Measurements from ENCODE around the gene PTPRN2. TPM values are rescaled to one million over a fixed set of nuclear protein-coding genes. Genes with fewer than 3 reads are reported as not detected.

PTPRN2 gene
- polyA plus RNA-seq, 1 of the 3 experiments (the other 2 are of a cell fraction), result 4.0 TPM

DNA sequence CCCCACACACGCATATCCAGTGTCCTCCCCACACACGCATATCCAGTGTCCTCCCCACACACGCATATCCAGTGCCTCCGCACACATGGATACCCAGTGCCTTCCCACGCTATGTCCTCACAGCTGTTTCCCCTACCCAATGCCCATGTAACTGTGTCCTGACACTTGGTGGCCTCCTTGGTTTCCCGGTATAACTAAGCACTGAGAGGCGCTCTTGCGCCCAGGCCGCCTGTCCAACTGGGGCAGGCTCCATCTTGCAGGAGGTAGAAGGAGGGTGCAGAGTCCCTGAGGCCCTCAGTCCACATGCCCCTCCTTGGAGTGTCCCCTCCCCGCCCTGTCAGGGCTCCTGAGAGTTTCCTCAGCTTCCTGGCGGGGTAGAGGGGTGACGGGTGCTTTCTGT, 715.2 kb downstream of the PTPRN2 start:
- no peak for DNase-seq
- Histone ChIP-seq H3K79me2 (ENCODE audit: insufficient read depth) (no peaks in the 10 kb centered on the region), H2AFZ (ENCODE audit: low read depth) (no peak overlapping the region), H3K9me2 (no peaks in the 10 kb centered on the region), H3K4me1 (ENCODE audit: control insufficient read depth in 1 of 2, insufficient read depth in 2 of 2, low read depth in 1 of 2, low read length in 1 of 2) (peaks cover 0 to 2% of the 10 kb centered on the region in 2 experiments; a peak in 1 of 4 replicates), H3K36me3 (replicated peaks in 1 of 2; ENCODE audit: control insufficient read depth in 1 of 2, insufficient read depth in 2 of 2, low read length in 1 of 2) (no peaks in the 10 kb centered on the region), H3K27ac (ENCODE audit: low read depth in 2 of 2, low read length in 1 of 2) (no peak overlapping the region), H3F3A (replicated peaks; ENCODE audit: insufficient read depth) (no peaks in the 10 kb centered on the region), H3K9me3 (no peaks in the 10 kb centered on the region), H3K4me2 (no peak overlapping the region), H3K4me3 (ENCODE audit: low read depth in 2 of 2, low read length in 1 of 2) (no peak overlapping the region), H3K9ac (no peak overlapping the region), H4K20me1 (ENCODE audit: insufficient read depth) (no peaks in the 10 kb centered on the region), H3K27me3 (ENCODE audit: insufficient read depth) (no peaks in the 10 kb centered on the region)
- ChIA-PET CTCF (interaction anchor here (1.0 kb wide), 2 partner anchors 12 to 440 kb away, joined by 3 to 4 read pairs; no protein-coding TSS in a partner anchor), POLR2A (no interaction called here)
- TF ChIP-seq FOXM1 (IDR thresholded peaks at IDR 0.05; ENCODE audit: low read depth) (no peak), ELF1 (IDR thresholded peaks at IDR 0.05) (no peak), NFIC (IDR thresholded peaks at IDR 0.05; ENCODE audit: borderline replicate concordance) (no peak), JUND (IDR thresholded peaks at IDR 0.05) (no peak), SMC3 (IDR thresholded peaks at IDR 0.05; ENCODE audit: low read depth, low read length) (no peak), FOSL2 (IDR thresholded peaks at IDR 0.05; ENCODE audit: borderline replicate concordance, low read depth) (no peak), RCOR1 (IDR thresholded peaks at IDR 0.05; ENCODE audit: low read length) (no peak), CHD2 (IDR thresholded peaks at IDR 0.05; ENCODE audit: low read length, partially characterized antibody) (no peak), TCF12 (IDR thresholded peaks at IDR 0.05) (no peak), GABPA (IDR thresholded peaks at IDR 0.05; ENCODE audit: low read depth) (no peak)
- TF ChIP-seq, protein P1, sequence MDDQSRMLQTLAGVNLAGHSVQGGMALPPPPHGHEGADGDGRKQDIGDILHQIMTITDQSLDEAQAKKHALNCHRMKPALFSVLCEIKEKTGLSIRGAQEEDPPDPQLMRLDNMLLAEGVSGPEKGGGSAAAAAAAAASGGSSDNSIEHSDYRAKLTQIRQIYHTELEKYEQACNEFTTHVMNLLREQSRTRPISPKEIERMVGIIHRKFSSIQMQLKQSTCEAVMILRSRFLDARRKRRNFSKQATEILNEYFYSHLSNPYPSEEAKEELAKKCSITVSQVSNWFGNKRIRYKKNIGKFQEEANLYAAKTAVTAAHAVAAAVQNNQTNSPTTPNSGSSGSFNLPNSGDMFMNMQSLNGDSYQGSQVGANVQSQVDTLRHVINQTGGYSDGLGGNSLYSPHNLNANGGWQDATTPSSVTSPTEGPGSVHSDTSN (IDR thresholded peaks at IDR 0.05), result no peak
- TF ChIP-seq, protein P2, sequence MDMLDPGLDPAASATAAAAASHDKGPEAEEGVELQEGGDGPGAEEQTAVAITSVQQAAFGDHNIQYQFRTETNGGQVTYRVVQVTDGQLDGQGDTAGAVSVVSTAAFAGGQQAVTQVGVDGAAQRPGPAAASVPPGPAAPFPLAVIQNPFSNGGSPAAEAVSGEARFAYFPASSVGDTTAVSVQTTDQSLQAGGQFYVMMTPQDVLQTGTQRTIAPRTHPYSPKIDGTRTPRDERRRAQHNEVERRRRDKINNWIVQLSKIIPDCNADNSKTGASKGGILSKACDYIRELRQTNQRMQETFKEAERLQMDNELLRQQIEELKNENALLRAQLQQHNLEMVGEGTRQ (IDR thresholded peaks at IDR 0.05; ENCODE audit: borderline replicate concordance, low read depth, low read length), result no peak
- TF ChIP-seq, protein P3, sequence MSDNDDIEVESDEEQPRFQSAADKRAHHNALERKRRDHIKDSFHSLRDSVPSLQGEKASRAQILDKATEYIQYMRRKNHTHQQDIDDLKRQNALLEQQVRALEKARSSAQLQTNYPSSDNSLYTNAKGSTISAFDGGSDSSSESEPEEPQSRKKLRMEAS (IDR thresholded peaks at IDR 0.05; ENCODE audit: low read depth), result no peak
- TF ChIP-seq, protein P4, sequence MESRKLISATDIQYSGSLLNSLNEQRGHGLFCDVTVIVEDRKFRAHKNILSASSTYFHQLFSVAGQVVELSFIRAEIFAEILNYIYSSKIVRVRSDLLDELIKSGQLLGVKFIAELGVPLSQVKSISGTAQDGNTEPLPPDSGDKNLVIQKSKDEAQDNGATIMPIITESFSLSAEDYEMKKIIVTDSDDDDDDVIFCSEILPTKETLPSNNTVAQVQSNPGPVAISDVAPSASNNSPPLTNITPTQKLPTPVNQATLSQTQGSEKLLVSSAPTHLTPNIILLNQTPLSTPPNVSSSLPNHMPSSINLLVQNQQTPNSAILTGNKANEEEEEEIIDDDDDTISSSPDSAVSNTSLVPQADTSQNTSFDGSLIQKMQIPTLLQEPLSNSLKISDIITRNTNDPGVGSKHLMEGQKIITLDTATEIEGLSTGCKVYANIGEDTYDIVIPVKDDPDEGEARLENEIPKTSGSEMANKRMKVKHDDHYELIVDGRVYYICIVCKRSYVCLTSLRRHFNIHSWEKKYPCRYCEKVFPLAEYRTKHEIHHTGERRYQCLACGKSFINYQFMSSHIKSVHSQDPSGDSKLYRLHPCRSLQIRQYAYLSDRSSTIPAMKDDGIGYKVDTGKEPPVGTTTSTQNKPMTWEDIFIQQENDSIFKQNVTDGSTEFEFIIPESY (IDR thresholded peaks at IDR 0.05; ENCODE audit: borderline replicate concordance, low read depth), result no peak
- WGBS (ENCODE audit: low lambda C conversion rate), result 62% methylated on average over 12 of the region's 12 CpGs

DNA sequence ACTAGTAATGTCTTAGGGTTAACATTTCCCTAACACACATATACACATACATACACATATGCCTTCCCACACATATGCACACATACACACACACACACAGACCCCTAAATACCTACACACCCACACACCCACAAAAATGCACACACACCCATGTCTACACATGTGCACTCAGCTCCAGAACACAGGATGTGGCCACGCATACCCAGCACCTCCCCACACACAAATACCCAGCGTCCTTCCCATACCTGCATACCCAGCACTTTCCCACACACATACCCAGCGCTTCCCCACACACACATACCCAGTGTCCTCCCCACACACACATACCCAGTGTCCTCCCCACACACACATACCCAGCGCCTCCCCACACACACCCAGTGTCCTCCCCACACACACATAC, 715.9 kb downstream of the PTPRN2 start:
- Histone ChIP-seq H3K4me2 (no peak overlapping the region), H2AFZ (ENCODE audit: low read depth) (no peak overlapping the region), H3K4me3 (ENCODE audit: low read depth in 2 of 2, low read length in 1 of 2) (no peak overlapping the region), H3K9ac (no peak overlapping the region), H3K4me1 (ENCODE audit: control insufficient read depth in 1 of 2, insufficient read depth in 2 of 2, low read depth in 1 of 2, low read length in 1 of 2) (peaks cover 0 to 2% of the 10 kb centered on the region in 2 experiments; a peak in 1 of 4 replicates), H3K9me3 (no peaks in the 10 kb centered on the region), H3K9me2 (no peaks in the 10 kb centered on the region), H3K36me3 (replicated peaks in 1 of 2; ENCODE audit: control insufficient read depth in 1 of 2, insufficient read depth in 2 of 2, low read length in 1 of 2) (no peaks in the 10 kb centered on the region), H3K79me2 (ENCODE audit: insufficient read depth) (no peaks in the 10 kb centered on the region), H3K27ac (ENCODE audit: low read depth in 2 of 2, low read length in 1 of 2) (no peak overlapping the region), H3F3A (replicated peaks; ENCODE audit: insufficient read depth) (no peaks in the 10 kb centered on the region), H4K20me1 (ENCODE audit: insufficient read depth) (no peaks in the 10 kb centered on the region), H3K27me3 (ENCODE audit: insufficient read depth) (no peaks in the 10 kb centered on the region)
- 43% methylated on average over 4 of the region's 4 CpGs for WGBS (ENCODE audit: low lambda C conversion rate)
- DNase-seq, result no peak
- POLR2A ChIA-PET, result no interaction called here
- CTCF ChIA-PET, result no interaction called here
- TF ChIP-seq RFX5 (IDR thresholded peaks at IDR 0.05; ENCODE audit: low read length) (no peak), ELF1 (IDR thresholded peaks at IDR 0.05) (no peak), FOXJ3 (CRISPR knock-in tag; IDR thresholded peaks at IDR 0.05) (no peak), GATA2 (CRISPR knock-in tag; IDR thresholded peaks at IDR 0.05) (no peak), TAF1 (IDR thresholded peaks at IDR 0.05; ENCODE audit: borderline replicate concordance, low read depth, low read length) (no peak), FOSL2 (IDR thresholded peaks at IDR 0.05; ENCODE audit: borderline replicate concordance, low read depth) (no peak), JUND (IDR thresholded peaks at IDR 0.05) (no peak), EZH2phosphoT487 (IDR thresholded peaks at IDR 0.05; ENCODE audit: borderline replicate concordance, low read depth) (no peak), RCOR1 (IDR thresholded peaks at IDR 0.05; ENCODE audit: low read length) (no peak), MEF2A (IDR thresholded peaks at IDR 0.05; ENCODE audit: borderline replicate concordance, low read depth) (no peak)
- TF ChIP-seq, protein P5, sequence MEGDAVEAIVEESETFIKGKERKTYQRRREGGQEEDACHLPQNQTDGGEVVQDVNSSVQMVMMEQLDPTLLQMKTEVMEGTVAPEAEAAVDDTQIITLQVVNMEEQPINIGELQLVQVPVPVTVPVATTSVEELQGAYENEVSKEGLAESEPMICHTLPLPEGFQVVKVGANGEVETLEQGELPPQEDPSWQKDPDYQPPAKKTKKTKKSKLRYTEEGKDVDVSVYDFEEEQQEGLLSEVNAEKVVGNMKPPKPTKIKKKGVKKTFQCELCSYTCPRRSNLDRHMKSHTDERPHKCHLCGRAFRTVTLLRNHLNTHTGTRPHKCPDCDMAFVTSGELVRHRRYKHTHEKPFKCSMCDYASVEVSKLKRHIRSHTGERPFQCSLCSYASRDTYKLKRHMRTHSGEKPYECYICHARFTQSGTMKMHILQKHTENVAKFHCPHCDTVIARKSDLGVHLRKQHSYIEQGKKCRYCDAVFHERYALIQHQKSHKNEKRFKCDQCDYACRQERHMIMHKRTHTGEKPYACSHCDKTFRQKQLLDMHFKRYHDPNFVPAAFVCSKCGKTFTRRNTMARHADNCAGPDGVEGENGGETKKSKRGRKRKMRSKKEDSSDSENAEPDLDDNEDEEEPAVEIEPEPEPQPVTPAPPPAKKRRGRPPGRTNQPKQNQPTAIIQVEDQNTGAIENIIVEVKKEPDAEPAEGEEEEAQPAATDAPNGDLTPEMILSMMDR (IDR thresholded peaks at IDR 0.05), result no peak
- TF ChIP-seq, protein P4 (IDR thresholded peaks at IDR 0.05; ENCODE audit: borderline replicate concordance, low read depth), result no peak
